EL (cell line): ENCODE measurements around the gene ZFAND3.

ENCODE experiments used
- DNase-seq: peaks from one replicate; pipeline ENCODE4 v3.0.0-alpha.2; 2016

ZFAND3 gene

DNA sequence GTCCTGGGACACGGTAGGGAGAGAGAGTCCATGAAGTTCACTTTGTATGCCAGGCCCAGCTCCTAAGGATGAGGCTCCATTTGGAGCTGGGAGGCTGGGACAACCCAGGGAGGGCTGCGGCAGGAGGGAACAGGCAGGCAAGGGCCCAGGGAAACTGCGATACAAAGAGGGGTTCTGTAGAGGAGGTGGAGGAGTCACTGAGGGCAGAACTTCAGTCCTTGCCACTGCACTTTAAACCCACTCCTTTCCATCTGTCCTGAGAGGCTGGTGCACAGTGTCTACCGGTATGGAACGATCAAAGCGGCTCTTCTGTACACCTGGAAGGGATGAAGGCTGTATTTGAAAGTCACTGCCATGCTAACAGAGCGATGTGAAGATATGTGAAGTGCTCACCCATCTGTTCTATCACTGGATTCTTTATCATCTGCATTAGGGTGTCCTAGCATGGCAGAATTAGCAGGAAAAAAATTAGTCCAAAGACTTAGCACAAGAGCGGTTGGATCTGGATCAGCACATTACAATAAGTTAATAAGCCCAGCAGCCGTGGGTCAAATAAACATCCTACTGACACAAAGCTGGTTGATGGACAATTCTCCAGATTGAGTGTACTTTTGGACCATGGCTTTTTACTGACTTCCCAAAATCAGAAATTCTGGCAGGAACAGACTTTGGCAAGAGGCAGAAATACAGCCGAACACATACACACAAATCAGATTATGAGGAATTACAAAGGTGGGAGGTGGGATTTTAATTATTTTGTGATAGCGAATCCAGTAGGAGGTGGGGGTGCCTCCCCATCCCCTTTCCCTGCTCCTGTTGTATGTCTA is 20.9 kb upstream of the ZFAND3 start:
- no peak for DNase-seq

DNA sequence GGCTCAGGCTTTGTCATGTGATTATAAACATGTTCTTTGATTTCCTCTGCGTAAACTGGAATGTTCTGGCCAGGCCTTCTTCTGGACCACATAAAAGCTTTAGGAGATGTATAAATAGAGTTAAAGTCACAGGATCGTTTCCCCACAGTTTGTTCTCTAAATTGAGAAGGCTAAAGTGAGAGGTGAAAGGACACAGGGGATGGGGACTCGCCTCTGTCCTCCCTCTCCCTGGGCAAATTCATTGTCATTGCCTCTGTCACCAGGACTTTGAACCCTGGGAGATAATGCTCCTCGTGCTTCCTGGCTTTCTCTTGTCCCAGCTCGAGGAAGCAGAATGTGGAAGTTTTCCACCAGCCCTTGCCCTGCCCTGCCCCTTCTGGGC is 20.3 kb upstream of the ZFAND3 start:
- DNase-seq: no peak

GRCh38 chr6:37800703-37801604 is 18.6 kb upstream of the ZFAND3 start:
- DNase-seq: no peak

DNA sequence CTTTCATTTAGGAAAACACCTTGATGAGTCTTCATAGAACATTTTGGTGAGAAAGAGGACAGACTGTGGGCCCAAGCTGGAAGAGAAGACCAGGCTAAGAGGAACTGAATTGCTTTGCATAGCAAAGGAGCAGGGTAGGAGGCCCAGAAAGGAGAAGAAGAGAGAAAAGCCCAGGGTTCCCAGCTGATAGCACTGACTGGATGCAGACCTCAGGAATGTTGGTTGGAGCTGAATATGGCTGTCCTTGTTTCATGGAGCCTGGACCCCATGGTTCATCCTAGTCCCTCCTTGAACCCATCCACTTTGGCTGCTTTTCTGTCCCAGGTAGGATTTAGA is 18.0 kb upstream of the ZFAND3 start:
- DNase-seq: no peak

DNA sequence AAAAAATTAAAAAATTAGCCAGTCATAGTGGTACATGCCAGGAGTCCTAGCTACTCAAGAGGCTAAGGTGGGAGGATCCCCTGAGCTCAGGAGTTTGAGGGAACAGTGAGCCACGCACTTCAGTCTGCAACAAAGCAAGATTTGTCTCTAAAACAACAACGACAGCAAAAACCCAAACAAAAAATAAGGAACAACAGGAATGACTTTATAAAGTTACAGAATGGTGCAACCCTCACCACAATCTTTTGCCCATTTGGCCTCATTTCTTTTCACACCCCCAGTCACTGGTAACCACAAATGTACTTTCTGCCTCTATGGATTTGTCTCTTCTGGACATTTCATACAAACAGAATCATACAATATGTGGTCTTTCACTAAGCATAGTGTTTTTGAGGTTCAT is 16.7 kb upstream of the ZFAND3 start:
- DNase-seq: no peak

DNA sequence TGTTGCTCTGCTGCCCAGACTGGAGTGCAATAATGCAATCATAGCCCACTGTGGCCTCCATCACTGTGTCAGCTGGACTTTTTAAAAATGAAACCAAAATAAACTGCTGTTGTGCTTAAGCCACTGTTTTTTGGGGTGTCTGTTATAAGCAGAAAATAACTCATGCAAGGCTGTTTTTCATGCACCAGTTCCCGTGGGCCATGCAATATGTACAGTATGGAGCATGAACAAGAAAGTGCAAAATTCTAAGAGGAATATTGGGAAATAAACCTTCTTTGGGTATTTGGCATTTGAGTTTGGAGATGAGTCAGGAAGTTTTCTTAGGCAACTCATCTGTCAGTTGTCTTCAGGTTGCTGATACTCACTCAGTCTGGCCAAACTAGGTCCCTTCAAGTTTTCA is 14.9 kb upstream of the ZFAND3 start:
- no peak for DNase-seq

- DNase-seq: no peak
Observed at GRCh38 chr6:37806213-37806612, 13.3 kb upstream of the ZFAND3 start.

GRCh38 chr6:37807656-37808055 is 11.9 kb upstream of the ZFAND3 start:
- DNase-seq: no peak

GRCh38 chr6:37809197-37809543 is 10.4 kb upstream of the ZFAND3 start:
- no peak for DNase-seq

- DNase-seq: no peak
Observed at GRCh38 chr6:37812841-37813240, 6.7 kb upstream of the ZFAND3 start.

DNA sequence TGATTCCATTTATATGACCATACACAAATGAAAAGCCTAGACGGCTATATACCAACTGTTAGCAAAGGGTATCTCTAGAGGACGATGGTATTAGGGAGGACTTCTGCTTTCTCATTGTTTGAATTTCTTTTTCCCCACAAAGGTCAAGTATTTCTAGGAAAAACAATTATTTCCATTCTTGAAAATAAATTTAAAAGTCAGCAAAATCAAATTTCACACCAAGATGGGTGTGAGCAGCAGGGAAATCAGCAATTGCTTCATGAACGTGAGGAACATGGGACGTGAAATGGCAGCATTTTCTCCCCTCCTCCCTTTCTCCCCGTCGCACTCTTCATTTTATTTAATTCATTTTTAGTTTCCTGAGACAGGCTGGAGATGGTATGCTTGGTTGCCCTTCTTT is 5.2 kb upstream of the ZFAND3 start:
- no peak for DNase-seq

GRCh38 chr6:37816599-37817375 is 2.7 kb upstream of the ZFAND3 start:
- no peak for DNase-seq

- peak; percentile 97 for DNase-seq
Observed at GRCh38 chr6:37818536-37819176, 871 bp upstream of the ZFAND3 start.

DNA sequence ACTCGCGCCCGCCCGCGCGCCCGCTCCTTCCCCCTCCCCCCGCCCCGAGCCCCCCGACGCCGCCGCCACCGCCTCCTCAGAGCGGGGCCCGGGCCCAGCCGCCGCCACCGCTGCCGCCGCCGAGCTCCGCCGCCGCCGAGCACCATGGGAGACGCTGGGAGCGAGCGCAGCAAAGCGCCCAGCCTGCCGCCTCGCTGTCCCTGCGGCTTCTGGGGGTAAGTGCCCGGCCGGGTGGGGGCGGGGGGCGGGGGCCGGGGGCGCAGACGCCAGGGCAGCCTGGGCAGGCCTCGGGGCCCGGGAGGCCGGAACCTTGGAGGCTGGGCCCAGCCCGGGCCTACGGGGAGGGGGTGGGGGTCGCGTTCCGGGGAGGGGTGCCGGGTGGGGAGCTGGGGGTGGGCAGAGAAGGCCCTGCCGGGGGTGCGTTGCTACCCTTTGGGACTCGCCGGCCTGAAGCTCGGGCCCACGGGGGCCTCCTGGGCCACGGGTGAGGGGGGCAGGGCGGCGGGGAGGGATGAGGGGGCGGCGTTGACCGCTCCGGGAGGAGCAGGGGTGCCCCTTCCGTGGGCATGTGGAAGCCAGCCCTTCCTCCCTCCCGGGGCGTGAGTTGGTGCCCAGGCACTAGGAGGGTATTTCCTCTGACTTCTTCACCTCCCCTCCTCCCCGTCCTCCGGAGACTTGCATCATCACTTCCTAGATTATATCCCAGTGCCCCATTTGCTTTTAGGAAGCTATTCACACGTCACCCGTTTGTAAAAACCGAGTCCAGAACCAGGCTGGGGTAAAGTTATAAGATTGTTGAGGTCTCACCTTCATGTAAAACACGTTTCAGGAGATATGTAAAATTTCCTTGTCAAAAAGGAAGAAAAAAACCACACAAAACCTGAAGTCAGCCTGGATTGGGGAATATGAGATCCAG is 533 bp downstream of the ZFAND3 start:
- peak; percentile 89 for DNase-seq

GRCh38 chr6:37820718-37821079 is 1.2 kb downstream of the ZFAND3 start:
- DNase-seq: no peak

DNA sequence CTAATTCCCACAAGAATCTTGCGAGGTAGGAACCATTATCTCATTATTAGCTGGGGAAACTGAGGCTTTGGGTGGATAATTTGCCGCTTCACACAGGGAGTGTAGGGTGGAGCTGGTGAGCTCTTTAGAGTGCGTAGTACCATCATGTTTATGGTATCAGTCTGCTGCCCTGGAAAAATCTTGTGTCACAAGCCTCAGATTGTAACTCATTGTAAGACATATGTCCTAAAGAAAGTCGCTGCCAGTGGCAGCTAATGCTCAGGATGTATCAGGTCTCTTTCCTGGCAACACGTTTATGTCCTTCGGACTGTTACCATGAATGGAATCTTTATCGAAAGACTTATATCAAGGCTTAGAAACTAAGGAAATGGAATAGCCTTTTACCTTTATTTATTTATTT is 1.9 kb downstream of the ZFAND3 start:
- DNase-seq: no peak

DNA sequence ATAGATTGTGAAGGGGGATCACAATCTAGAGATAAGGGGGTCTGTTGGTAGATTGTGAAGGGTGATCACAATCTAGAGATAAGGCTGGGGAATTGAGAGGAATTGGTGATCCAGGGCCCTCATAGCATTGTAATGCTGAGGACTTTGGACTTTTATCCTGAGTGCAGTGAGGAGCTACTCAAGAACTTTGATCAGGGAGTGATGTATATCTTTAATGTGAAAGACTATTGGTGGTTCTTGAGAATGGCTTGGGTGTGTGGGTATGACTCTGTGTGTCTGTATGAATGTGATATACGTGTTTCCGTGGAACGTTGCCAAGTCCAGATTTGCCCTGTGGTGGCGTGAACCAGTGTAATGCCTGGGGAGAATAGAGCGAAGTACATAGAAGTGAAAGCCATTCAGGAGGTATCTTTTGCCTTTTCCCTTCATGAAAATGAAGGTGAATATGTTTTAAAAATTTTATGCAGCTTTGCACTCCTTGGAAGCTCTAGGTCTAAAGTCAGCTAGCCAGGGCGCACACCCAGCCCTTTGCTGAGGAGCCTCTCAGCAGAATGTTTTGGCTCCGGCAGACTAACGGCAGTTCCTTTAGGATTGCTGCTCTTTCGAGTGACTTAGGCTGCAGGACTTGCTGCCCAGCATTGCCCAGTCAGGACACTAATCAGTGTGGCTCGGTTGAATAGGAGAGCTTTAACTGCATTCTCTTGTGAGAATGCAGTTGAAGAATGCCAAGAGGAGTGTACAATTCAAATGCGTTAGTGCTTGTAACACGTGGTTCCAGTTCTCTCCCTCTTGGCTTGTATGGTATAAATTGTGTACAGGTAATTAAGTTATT is 3.5 kb downstream of the ZFAND3 start:
- DNase-seq: no peak

- DNase-seq: no peak
Observed at GRCh38 chr6:37824170-37824569, 4.6 kb downstream of the ZFAND3 start.

GRCh38 chr6:37826188-37826587 is 6.7 kb downstream of the ZFAND3 start:
- no peak for DNase-seq

DNA sequence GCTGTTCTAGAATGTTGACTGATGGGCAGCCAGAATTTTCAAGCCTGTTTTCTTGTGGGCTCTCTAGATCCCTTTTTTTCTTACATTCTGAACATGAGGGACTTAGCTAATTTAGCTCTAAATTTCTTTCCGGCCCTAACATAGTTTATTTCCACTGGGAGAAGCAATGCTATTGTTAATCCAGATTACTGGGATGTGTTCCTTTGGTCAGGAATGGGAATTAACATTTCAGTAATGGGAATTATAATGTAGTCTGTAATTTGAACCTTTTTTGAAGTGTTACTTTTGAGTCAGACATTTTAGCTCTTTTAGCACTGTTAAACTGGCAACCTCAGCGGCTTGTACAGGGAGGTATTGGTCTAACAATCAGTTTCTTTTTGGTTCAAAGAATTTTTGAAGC is 7.5 kb downstream of the ZFAND3 start:
- no peak for DNase-seq

GRCh38 chr6:37827603-37828265 is 8.2 kb downstream of the ZFAND3 start:
- DNase-seq: no peak
